Omental fat pad (tissue), 4 donors: ENCODE results near the gene MANF. TPM values are rescaled to one million over a fixed set of nuclear protein-coding genes. Genes with fewer than 3 reads are reported as not detected.
A peak's percentile ranks its signal among the peaks of the same experiment; 100 is the strongest.

Experiments
- ATAC-seq: fragments of 150-250 bp; one replicate; pipeline ENCODE4 v1.9.1; 2016; ENCODE audit warnings: mild to moderate bottlenecking, moderate library complexity; ENCODE audit not compliant: low FRiP score
- DNase-seq: peaks from one replicate; pipeline ENCODE4 v3.0.0-alpha.2; 2019; ENCODE audit warnings: low spot score
- CTCF ChIP-seq, 3 donors: fragments of 450-650 bp; IDR thresholded peaks; one replicate each; pipeline ENCODE4 v1.5.1; 2016 to 2017; ENCODE audit warnings: antibody characterized with exemption in 3 of 3, mild to moderate bottlenecking in 3 of 3, moderate library complexity in 2 of 3
- total RNA-seq, 4 donors: library from RNA; depleted of rRNA; stranded (reverse); fragments of >200 nt; gene quantifications; one replicate each; pipeline ENCODE4 v1.1.0, GENCODE V29; 2016

Gene MANF
- total RNA-seq = 10 to 100 TPM; 27.0 to 54.7 (median 39.4) TPM

GRCh38 chr3:51384726-51385473 lies at the start of gene MANF:
MANF (plus strand) TSS chr3:51385291; CDS start chr3:51385343, 52 bp downstream.
- DNase-seq = peak; percentile 79
- TF ChIP-seq CTCF (IDR thresholded peaks at IDR 0.05) = no peak
- peak; percentile 96 for ATAC-seq

GRCh38 chr3:51336261-51336660 lies 48.8 kb upstream of the MANF start:
- no peak for ATAC-seq
- no peak for DNase-seq
- TF ChIP-seq CTCF (IDR thresholded peaks at IDR 0.05) = no peak

- TF ChIP-seq CTCF (IDR thresholded peaks at IDR 0.05) = no peak
- ATAC-seq (no peak), DNase-seq (no peak)
Measured at GRCh38 chr3:51337666-51338065, 47.4 kb upstream of the MANF start.

GRCh38 chr3:51338632-51339031 lies 46.5 kb upstream of the MANF start:
- ATAC-seq (no peak), DNase-seq (no peak)
- TF ChIP-seq CTCF (IDR thresholded peaks at IDR 0.05) = no peak

- DNase-seq (no peak), ATAC-seq (peak; percentile 97)
- no peak for TF ChIP-seq CTCF (IDR thresholded peaks at IDR 0.05)
Measured at GRCh38 chr3:51340013-51340829, 44.9 kb upstream of the MANF start.

- DNase-seq = no peak
- ATAC-seq = no peak
- no peak for TF ChIP-seq CTCF (IDR thresholded peaks at IDR 0.05)
Measured at GRCh38 chr3:51340989-51341636, 44.0 kb upstream of the MANF start.
